SU-DHL-6 (cell line): ENCODE results near the gene KLK10.

Experiments
- CTCF ChIP-seq: fragments of 200-600 bp; sonication (generic); IDR thresholded peaks from one replicate; pipeline ENCODE4 v1.5.1; 2017; ENCODE audit warnings: antibody characterized with exemption, mild to moderate bottlenecking, low read length, moderate library complexity; ENCODE audit not compliant: insufficient read depth, poor library complexity, severe bottlenecking
- EZH2phosphoT487 ChIP-seq: fragments of 200-600 bp; sonication (generic), shearing (Covaris generic); conservative IDR thresholded peaks from 2 replicates; pipeline ENCODE4 v1.6.1; 2018; ENCODE audit warnings: mild to moderate bottlenecking, antibody characterized with exemption, low read length, moderate library complexity, mixed read lengths

GRCh38 chr19:51060336-51060735 is 40.8 kb upstream of the KLK10 start:
- no peak for TF ChIP-seq CTCF
- no peak for TF ChIP-seq EZH2phosphoT487
